GM12878 (cell line): ENCODE measurements around the gene LIX1L. TPM values are rescaled to one million over a fixed set of nuclear protein-coding genes. Genes with fewer than 3 reads are reported as not detected.

Experiments used
- ATF7 ChIP-seq: fragments of 450-650 bp; IDR thresholded peaks from 2 replicates; pipeline ENCODE4 v1.6.1; 2016; ENCODE audit warnings: low read depth, mild to moderate bottlenecking
- CBFB ChIP-seq: IDR thresholded peaks from 2 replicates; pipeline ENCODE4 v1.6.1; 2016; ENCODE audit warnings: antibody characterized with exemption, low read depth
- CEBPB ChIP-seq, 2 experiments: fragments of 150-350 bp in 1 of 2; IDR thresholded peaks; 2 replicates each; pipeline ENCODE4 v1.6.1; 2012 to 2014; ENCODE audit warnings: low read depth in 2 of 2, low read length in 2 of 2, borderline replicate concordance in 1 of 2, inconsistent platforms in 1 of 2
- ESRRA ChIP-seq: IDR thresholded peaks from 2 replicates; pipeline ENCODE4 v1.6.1; 2012; ENCODE audit warnings: mild to moderate bottlenecking, low read length, improper control_type of control experiment
- HDAC2 ChIP-seq: fragments of 200-600 bp; sonication (generic); IDR thresholded peaks from 2 replicates; pipeline ENCODE4 v1.6.1; 2017
- NFYA ChIP-seq: IDR thresholded peaks from 2 replicates; pipeline ENCODE4 v1.6.1; 2011; ENCODE audit warnings: low read depth, mild to moderate bottlenecking, low read length, improper control_type of control experiment, borderline replicate concordance
- PAX5 ChIP-seq: IDR thresholded peaks from 2 replicates; pipeline ENCODE4 v1.6.1; 2011; ENCODE audit warnings: low read depth, low read length, borderline replicate concordance
- POLR2AphosphoS2 ChIP-seq: IDR thresholded peaks from 2 replicates; pipeline ENCODE4 v1.6.1; 2011; ENCODE audit warnings: low read depth, mild to moderate bottlenecking, low read length, improper control_type of control experiment, moderate library complexity
- POLR2AphosphoS5 ChIP-seq: IDR thresholded peaks from 2 replicates; pipeline ENCODE4 v1.6.1; 2011; ENCODE audit warnings: mild to moderate bottlenecking, low read length, inconsistent platforms
- RUNX3 ChIP-seq: IDR thresholded peaks from 2 replicates; pipeline ENCODE4 v1.6.1; 2012; ENCODE audit warnings: low read length, inconsistent platforms
- SMAD1 ChIP-seq: fragments of 450-650 bp; IDR thresholded peaks from 2 replicates; pipeline ENCODE4 v1.6.1; 2018; ENCODE audit warnings: mild to moderate bottlenecking, low read depth; ENCODE audit not compliant: partially characterized antibody
- SMAD5 ChIP-seq: IDR thresholded peaks from 2 replicates; pipeline ENCODE4 v1.6.1; 2016; ENCODE audit warnings: antibody characterized with exemption, low read depth
- SUZ12 ChIP-seq: fragments of 200-600 bp; sonication (generic); IDR thresholded peaks from one replicate; pipeline ENCODE4 v1.6.1; 2018; ENCODE audit warnings: antibody characterized with exemption, mild to moderate bottlenecking; ENCODE audit not compliant: unreplicated experiment
- TBL1XR1 ChIP-seq: IDR thresholded peaks from 2 replicates; pipeline ENCODE4 v1.6.1; 2012; ENCODE audit warnings: low read depth, low read length, improper control_type of control experiment
- ZNF24 ChIP-seq: fragments of 450-650 bp; IDR thresholded peaks from 2 replicates; pipeline ENCODE4 v1.6.1; 2017; ENCODE audit warnings: antibody characterized with exemption, mild to moderate bottlenecking
- polyA plus RNA-seq, 11 experiments: library from polyadenylated mRNA; depleted of rRNA in 4 of 11; unstranded in 6 of 11; stranded (reverse) in 5 of 11; fragments of >200 nt; fragmentation: Nextera tagmentation in 4 of 11; fragmentation: Illumina TruSeq in 1 of 11; extraction: Ambion mirVana in 4 of 11; extraction: Trizol in 1 of 11; gene quantifications; 1 replicate in 1 of 11; 2 replicates in 10 of 11; pipeline versions ENCODE4 v1.2.1 to v1.2.3, GENCODE V29; 2011 to 2016; ENCODE audit warnings: inconsistent platforms in 2 of 11, missing spikeins in 2 of 11, low read depth in 1 of 11
- total RNA-seq, 4 experiments: library from RNA; depleted of rRNA in 3 of 4; stranded (reverse); fragments of >200 nt in 3 of 4; fragmentation: Illumina TruSeq in 1 of 4; extraction: Trizol in 1 of 4; gene quantifications; 2 replicates each; pipeline versions ENCODE4 v1.2.1 to v1.2.3, GENCODE V29; 2013 to 2021
- TF ChIP-seq, protein P1 (sequence below): fragments of 450-650 bp; IDR thresholded peaks from 2 replicates; pipeline ENCODE4 v1.6.1; 2017; ENCODE audit warnings: borderline replicate concordance
- TF ChIP-seq, protein P2 (sequence below): IDR thresholded peaks from 2 replicates; pipeline ENCODE4 v1.6.1; 2011; ENCODE audit warnings: borderline replicate concordance, low read depth, mild to moderate bottlenecking, moderate library complexity, low read length; ENCODE audit not compliant: insufficient read depth, poor library complexity, severe bottlenecking
- TF ChIP-seq, protein P3 (sequence below): fragments of 450-650 bp; IDR thresholded peaks from 2 replicates; pipeline ENCODE4 v1.6.1; 2018; ENCODE audit warnings: borderline replicate concordance, mild to moderate bottlenecking; ENCODE audit not compliant: partially characterized antibody
- TF ChIP-seq, protein P4 (sequence below): IDR thresholded peaks from 2 replicates; pipeline ENCODE4 v1.6.1; 2011; ENCODE audit warnings: low read depth, mild to moderate bottlenecking, low read length, moderate library complexity, borderline replicate concordance; ENCODE audit errors: extremely low read depth
- TF ChIP-seq, protein P5 (sequence below): IDR thresholded peaks from 2 replicates; pipeline ENCODE4 v1.6.1; 2012; ENCODE audit warnings: low read depth, low read length, improper control_type of control experiment

LIX1L gene
- total and polyA plus RNA-seq, 10 of the 15 experiments (the other 5 are each of a cell fraction or from before 2014, with no cell fraction given), result 5.5 to 48.2 (median 15.3) TPM

DNA sequence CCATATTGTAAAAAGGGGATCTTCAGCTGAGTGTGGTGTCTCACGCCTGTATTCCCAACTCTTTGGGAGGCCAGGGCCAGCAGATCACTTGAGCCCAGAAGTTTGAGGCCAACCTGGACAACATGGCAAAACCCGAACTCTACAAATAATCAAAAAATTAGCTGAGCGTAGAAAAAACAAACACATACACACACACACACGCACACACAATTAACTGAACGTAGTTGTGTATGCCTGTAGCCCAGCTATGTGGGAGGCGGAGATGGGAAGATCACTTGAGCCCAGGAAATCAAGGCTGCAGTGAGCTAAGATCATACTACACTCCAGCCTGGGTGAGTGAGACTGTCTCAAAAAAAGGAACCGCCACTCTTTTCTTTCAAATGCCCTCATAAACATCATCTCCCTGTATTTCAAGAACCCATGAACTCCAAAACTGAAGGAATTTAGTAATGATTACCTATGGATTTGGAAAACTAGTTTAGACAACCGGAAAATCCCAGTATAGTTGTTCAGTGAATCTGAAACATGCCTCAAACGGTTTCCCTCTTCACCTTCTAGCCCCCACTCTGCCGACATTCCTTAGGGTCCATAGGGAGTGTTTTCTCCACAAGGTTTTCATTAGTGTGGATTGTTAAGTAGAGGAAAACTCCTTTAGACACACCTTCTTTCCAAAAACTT, 34.1 kb upstream of the LIX1L start (continued):
- TF ChIP-seq, protein P1, sequence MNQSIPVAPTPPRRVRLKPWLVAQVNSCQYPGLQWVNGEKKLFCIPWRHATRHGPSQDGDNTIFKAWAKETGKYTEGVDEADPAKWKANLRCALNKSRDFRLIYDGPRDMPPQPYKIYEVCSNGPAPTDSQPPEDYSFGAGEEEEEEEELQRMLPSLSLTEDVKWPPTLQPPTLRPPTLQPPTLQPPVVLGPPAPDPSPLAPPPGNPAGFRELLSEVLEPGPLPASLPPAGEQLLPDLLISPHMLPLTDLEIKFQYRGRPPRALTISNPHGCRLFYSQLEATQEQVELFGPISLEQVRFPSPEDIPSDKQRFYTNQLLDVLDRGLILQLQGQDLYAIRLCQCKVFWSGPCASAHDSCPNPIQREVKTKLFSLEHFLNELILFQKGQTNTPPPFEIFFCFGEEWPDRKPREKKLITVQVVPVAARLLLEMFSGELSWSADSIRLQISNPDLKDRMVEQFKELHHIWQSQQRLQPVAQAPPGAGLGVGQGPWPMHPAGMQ, result no peak
- TF ChIP-seq TBL1XR1 (no peak), SMAD5 (peak; percentile 93), SMAD1 (no peak), ZNF24 (no peak), ATF7 (no peak), PAX5 (peak; percentile 60; the same call in 1 of the 2 replicates), HDAC2 (no peak), CEBPB (IDR thresholded peaks at IDR 0.05; ENCODE audit: borderline replicate concordance in 1 of 2, low read depth in 2 of 2, low read length in 2 of 2) (no peak), ESRRA (no peak), NFYA (no peak), RUNX3 (no peak), SUZ12 (no peak), POLR2AphosphoS5 (peak; percentile 92), CBFB (peak; percentile 48; the same call in 1 of the 2 replicates), POLR2AphosphoS2 (peak; percentile 84)
- TF ChIP-seq, protein P2, sequence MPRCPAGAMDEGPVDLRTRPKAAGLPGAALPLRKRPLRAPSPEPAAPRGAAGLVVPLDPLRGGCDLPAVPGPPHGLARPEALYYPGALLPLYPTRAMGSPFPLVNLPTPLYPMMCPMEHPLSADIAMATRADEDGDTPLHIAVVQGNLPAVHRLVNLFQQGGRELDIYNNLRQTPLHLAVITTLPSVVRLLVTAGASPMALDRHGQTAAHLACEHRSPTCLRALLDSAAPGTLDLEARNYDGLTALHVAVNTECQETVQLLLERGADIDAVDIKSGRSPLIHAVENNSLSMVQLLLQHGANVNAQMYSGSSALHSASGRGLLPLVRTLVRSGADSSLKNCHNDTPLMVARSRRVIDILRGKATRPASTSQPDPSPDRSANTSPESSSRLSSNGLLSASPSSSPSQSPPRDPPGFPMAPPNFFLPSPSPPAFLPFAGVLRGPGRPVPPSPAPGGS, result no peak
- TF ChIP-seq, protein P3, sequence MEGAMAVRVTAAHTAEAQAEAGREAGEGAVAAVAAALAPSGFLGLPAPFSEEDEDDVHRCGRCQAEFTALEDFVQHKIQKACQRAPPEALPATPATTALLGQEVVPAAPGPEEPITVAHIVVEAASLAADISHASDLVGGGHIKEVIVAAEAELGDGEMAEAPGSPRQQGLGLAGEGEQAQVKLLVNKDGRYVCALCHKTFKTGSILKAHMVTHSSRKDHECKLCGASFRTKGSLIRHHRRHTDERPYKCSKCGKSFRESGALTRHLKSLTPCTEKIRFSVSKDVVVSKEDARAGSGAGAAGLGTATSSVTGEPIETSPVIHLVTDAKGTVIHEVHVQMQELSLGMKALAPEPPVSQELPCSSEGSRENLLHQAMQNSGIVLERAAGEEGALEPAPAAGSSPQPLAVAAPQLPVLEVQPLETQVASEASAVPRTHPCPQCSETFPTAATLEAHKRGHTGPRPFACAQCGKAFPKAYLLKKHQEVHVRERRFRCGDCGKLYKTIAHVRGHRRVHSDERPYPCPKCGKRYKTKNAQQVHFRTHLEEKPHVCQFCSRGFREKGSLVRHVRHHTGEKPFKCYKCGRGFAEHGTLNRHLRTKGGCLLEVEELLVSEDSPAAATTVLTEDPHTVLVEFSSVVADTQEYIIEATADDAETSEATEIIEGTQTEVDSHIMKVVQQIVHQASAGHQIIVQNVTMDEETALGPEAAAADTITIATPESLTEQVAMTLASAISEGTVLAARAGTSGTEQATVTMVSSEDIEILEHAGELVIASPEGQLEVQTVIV, result no peak
- TF ChIP-seq, protein P4, sequence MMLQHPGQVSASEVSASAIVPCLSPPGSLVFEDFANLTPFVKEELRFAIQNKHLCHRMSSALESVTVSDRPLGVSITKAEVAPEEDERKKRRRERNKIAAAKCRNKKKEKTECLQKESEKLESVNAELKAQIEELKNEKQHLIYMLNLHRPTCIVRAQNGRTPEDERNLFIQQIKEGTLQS, result no peak
- TF ChIP-seq, protein P5, sequence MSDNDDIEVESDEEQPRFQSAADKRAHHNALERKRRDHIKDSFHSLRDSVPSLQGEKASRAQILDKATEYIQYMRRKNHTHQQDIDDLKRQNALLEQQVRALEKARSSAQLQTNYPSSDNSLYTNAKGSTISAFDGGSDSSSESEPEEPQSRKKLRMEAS, result no peak
